HG03521 (cell line): ENCODE data around the gene PRM2.

Experiments used
- ATAC-seq: cut with Tn5 transposase; IDR thresholded peaks from one replicate; pipeline ENCODE4 v1.9.1; 2021; ENCODE audit warnings: mild to moderate bottlenecking, moderate library complexity; ENCODE audit not compliant: unreplicated experiment

Gene PRM2, protein sequence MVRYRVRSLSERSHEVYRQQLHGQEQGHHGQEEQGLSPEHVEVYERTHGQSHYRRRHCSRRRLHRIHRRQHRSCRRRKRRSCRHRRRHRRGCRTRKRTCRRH

GRCh38 chr16:11276143-11276895 is at the start of gene PRM2:
PRM2 (minus strand) TSS chr16:11276480; CDS start chr16:11276370, 110 bp downstream.
- no peak for ATAC-seq

DNA sequence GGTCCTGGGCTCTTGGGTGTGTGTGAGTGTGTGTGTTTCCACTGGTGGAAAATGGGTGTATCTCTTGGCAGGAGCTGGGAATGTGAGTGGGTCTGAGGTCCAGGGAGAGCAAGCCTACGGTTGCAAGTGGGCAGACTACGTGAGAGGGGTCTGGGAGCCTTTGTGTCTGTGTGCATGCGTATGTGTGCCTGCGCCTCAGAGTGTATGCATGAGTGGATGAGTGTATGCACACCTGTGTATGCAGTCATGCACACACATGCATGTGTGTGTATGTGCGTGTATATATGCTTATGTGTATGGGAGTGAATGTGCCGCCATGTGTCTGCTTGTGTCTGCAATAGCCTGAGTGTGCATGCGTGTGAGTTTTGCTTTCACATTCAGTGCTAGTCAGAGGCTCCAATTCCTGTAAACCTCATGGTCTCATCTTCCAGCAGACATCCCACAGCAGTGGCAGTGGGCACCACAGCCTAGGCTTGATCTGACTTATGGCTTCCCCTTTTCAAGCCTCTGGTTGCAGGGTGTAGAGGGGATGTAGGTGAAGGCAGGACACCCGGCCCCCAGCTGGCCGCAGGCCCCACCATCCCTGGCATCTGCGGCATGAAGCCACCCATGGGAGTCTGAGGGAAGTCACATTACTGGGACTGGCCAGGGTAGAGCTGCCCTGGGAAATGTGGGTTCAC is 49.3 kb upstream of the PRM2 start:
- ATAC-seq, result no peak

GRCh38 chr16:11323551-11324336 is 47.5 kb upstream of the PRM2 start:
- no peak for ATAC-seq

DNA sequence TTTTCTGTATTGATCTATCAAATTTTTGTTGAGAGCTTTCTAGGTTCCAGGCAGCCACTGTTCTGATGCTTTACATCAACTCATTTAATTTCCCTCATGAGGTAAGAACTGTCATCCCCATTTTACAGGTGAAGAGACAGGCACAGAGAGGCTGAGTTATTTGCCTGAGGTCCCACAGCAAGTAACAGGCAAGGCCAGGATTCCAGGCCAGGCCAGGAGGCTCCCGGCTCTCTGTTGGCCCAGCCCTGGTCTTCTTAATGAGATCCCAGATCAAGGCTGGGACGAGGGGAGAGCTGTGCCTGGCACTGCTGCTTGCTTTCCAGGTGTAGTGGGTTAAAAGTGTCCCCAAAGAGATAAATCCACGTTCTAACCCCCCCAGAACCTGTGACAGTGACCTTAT is 46.5 kb upstream of the PRM2 start:
- ATAC-seq, result no peak

- ATAC-seq, result no peak
Observed at GRCh38 chr16:11321662-11322061, 45.4 kb upstream of the PRM2 start.

- no peak for ATAC-seq
Observed at GRCh38 chr16:11320170-11320569, 43.9 kb upstream of the PRM2 start.

- ATAC-seq, result no peak
Observed at GRCh38 chr16:11319529-11320146, 43.4 kb upstream of the PRM2 start.

- no peak for ATAC-seq
Observed at GRCh38 chr16:11318817-11319216, 42.5 kb upstream of the PRM2 start.

DNA sequence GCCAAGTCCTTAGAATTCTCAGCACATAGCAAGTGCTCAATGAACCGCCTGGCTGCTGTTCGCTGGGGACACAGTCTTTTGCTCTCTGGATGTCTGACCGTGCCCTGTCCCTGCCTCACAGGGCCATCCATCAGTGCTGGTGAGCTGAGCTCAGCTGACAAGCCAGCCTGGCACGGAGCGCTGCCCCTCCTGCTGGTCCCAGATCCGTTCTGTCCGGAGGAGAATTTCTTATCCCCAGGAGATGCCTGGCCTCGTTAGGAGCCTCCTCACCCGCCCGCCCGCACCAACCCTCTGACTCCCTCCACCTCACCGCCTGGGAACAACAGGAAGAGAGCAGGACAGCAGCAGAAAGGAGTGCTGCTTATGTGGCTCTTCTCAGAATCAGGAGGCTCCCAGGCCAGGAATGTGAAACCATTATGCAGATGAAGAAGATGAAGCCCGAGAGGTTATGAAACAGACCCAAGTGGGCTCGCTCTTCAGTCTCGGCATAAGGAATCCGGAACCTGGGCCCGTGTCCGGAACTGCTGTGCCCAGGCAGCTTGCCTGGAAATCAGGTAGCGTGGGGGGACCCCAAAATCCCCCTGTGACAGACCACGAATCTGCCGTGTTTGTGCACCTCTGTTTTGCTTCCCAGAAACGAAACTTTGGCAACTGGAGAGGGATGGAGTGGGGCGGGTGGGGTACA is 40.2 kb upstream of the PRM2 start:
- no peak for ATAC-seq

DNA sequence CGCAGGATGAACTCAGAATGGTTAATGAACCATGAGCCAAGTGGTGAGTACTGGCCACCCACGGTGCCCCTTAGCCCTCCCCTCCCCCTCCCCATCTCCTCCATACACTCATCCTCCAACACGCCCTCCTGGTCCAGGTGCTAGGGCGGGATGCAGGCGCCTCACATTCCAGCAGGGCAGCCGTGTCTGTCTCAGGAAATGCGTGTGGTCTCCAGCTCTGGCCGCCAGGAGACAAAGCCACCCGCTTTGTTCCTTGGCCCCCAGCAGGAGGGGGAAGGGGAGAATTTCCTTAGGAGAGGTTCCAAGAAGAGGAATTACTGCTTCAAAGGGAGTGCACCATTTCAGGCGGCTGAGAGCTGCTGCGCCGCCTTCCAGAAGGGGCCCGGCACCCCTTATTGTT is 39.2 kb upstream of the PRM2 start:
- ATAC-seq, result no peak

DNA sequence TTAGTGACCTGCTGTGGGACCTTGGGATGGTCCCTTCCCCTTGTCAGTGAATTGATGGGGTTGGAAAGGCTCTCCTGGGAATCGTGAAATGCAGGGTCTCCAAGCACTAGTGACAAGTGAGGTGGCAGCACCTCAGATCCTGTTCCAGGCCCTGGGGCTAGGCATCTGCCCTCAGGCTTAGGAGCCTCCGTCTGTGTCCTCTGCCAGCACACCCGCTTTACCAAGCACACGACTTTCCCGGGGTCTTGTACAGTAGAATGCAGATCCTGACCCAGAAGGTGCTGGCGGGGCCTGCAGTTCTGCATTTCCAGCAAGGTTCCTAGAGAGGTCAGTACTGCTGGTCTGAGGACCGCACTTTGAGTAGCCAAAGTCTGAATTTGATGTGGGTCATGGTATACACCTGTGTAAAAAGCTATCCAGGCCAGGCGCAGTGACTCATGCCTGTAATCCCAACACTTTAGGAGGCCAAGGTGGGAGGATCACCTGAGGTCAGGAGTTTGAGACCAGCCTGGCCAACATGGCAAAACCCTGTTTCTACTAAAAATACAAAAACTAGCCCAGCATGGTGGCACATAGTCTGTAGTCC is 38.1 kb upstream of the PRM2 start:
- ATAC-seq, result no peak

- no peak for ATAC-seq
Observed at GRCh38 chr16:11313493-11314308, 37.4 kb upstream of the PRM2 start.

- no peak for ATAC-seq
Observed at GRCh38 chr16:11312718-11313492, 36.6 kb upstream of the PRM2 start.

DNA sequence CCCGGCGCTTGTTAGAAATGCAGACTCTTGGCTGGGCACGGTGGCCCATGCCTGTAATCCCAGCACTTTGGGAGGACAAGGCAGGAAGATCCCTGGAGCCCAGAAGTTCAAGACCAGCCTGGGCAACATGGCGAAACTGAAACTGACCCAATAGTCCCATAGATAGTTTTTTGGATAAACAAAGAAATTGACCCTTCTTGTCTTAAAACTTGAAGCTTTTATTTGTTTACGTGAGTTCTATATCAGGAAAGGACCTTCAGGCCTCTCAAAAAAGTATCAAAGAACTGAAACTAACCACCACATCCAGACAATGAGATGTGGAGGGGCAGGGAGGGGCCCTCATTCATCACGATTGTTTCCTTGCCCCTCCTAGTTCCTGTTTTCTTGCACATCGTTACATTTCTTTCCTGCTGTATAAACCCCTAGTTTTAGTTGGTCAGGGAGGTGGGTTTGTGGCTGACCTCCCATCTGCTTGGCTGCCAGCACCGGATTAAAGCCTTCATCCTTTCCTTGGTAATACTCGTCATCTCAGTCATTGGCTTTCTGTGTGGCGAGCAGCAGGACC is 34.8 kb upstream of the PRM2 start:
- ATAC-seq, result peak; percentile 37

- ATAC-seq, result peak; percentile 0
Observed at GRCh38 chr16:11310634-11310977, 34.3 kb upstream of the PRM2 start.

DNA sequence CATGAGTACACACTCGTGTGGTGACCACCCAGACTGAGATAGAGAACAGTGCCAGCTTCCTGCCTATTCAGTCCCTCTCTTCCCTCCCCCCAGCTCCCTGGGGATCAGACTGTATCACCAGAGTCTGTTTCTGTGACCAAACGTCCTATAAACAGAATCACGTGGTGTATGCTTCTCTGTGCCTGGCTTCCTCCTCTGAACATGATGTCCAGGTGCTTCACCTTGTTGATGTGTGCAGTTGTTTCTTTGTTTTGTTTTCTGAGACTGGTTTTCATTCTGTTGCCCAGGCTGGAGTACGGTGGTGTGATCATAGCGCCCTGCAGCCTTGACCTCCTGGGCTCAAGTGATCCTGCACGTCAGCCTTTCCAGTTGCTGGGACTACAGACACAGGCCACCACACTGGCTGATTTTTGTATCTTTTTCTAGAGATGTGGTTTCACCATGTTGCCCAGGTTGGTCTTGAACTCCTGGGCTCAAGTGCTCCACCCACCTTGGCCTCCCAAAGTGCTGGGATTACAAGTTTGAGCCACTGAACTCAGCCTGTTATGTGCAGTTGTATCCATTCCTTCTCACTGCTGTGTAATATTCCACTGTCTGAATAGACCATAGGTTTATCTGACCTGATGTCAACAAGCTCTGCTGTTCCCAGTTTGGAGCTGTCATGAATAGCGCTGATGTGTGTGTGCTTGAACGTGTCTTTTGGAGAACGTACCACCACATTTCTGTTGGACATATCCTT is 33.8 kb upstream of the PRM2 start:
- ATAC-seq, result peak; percentile 41

- ATAC-seq, result no peak
Observed at GRCh38 chr16:11308493-11309283, 32.4 kb upstream of the PRM2 start.
